ENCODE results near the gene CHCHD6.
"Not testable (repeated sequence)": the region's sequence is repeated elsewhere in the genome, so short reads cannot be mapped to it uniquely, and the experiment has no call there.

Gene CHCHD6

GRCh38 chr3:126781889-126782491, 78.0 kb downstream of the CHCHD6 start:
- Mint-ChIP-seq H3K27ac (no peak overlapping the region), H3K9me3 (no peaks in the 10 kb centered on the region), H3K4me3 (no peak overlapping the region), H3K27me3 (no peaks in the 10 kb centered on the region), H3K4me1 (peaks cover 27% of the 10 kb centered on the region), H3K36me3 (peaks cover 13% of the 10 kb centered on the region)
- no peak for ATAC-seq

- Mint-ChIP-seq H3K27me3 (no peaks in the 10 kb centered on the region), H3K36me3 (peaks cover 13% of the 10 kb centered on the region), H3K27ac (no peak overlapping the region), H3K4me1 (peaks cover 21% of the 10 kb centered on the region), H3K4me3 (no peak overlapping the region), H3K9me3 (no peaks in the 10 kb centered on the region)
- no peak for ATAC-seq
Measured at GRCh38 chr3:126782536-126782935, 78.5 kb downstream of the CHCHD6 start.

GRCh38 chr3:126784254-126784653, 80.2 kb downstream of the CHCHD6 start:
- H3K36me3 Mint-ChIP-seq: peaks cover 25% of the 10 kb centered on the region
- H3K27me3 Mint-ChIP-seq: no peaks in the 10 kb centered on the region
- peaks cover 15% of the 10 kb centered on the region for H3K4me1 Mint-ChIP-seq
- no peaks in the 10 kb centered on the region for H3K9me3 Mint-ChIP-seq
- H3K27ac Mint-ChIP-seq: no peak overlapping the region
- H3K4me3 Mint-ChIP-seq: no peak overlapping the region
- no peak for ATAC-seq

DNA sequence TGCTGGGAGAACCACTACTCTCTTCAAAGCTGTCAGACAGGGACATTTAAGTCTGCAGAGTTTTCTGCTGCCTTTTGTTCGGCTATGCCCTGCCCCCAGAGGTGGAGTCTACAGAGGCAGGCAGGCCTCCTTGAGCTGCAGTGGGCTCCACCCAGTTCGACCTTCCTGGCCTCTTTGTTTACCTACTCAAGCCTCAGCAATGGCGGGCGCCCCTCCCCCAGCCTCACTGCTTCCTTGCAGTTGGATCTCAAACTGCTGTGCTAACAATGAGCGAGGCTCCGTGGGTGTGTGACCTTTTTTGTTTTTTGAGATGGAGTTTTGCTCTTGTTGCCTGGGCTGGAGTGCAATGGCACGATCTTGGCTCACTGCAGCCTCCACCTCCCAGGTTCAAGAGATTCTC, 87.3 kb downstream of the CHCHD6 start:
- H3K9me3 Mint-ChIP-seq: peaks cover 16% of the 10 kb centered on the region
- ATAC-seq, H3K27ac Mint-ChIP-seq, H3K27me3 Mint-ChIP-seq, H3K4me3 Mint-ChIP-seq, H3K4me1 Mint-ChIP-seq: not testable (repeated sequence)
- peaks cover 48% of the 10 kb centered on the region for H3K36me3 Mint-ChIP-seq

DNA sequence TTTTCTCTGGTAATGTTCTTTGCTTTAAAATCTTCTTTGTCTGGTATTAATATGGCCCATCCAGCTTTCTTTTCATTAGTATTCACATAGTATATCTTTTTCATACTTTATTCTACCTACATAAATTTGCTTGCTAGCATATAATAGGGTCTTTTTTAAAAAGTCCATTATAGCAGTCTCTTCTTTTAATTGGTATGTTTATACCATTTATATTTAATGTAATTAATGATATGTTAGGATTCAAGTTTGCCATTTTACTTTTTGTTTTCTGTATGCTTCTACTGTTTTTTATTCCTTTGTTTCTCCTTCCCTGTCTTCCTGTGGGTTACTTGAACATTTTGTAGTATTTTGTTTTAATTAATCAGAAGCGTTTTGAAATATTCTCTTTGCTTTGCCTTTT, 89.0 kb downstream of the CHCHD6 start:
- Mint-ChIP-seq H3K4me1 (no peaks in the 10 kb centered on the region), H3K4me3 (no peak overlapping the region), H3K9me3 (peaks cover 16% of the 10 kb centered on the region), H3K36me3 (peaks cover 54% of the 10 kb centered on the region), H3K27ac (no peak overlapping the region), H3K27me3 (no peaks in the 10 kb centered on the region)
- ATAC-seq: no peak

GRCh38 chr3:126797563-126797962, 93.5 kb downstream of the CHCHD6 start:
- peaks cover 11% of the 10 kb centered on the region for H3K9me3 Mint-ChIP-seq
- ATAC-seq: no peak
- H3K36me3 Mint-ChIP-seq: peaks cover 44% of the 10 kb centered on the region
- H3K4me1 Mint-ChIP-seq: no peaks in the 10 kb centered on the region
- H3K27me3 Mint-ChIP-seq: no peaks in the 10 kb centered on the region
- H3K27ac Mint-ChIP-seq: no peak overlapping the region
- no peak overlapping the region for H3K4me3 Mint-ChIP-seq

DNA sequence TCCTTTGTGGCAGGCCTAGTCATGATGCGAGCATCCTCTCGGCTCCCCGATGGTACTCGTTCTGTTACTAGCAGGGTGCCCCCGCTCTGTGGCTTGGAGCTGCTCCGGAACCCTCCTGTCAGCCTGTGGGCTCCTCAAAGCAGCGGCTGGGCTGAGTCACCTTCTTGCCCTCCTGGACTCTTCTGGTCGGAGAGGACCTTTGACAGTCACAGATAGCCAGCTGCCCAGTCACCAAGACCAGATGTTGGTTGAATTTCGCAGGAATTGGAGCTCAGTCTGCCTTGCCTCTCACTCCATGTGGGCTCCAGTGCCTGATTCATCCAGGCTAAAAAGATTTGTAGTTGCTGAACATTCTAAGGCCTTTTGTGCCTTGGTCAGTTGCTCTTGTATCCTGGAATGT, 94.5 kb downstream of the CHCHD6 start:
- Mint-ChIP-seq H3K9me3 (peaks cover 3% of the 10 kb centered on the region), H3K27ac (no peak overlapping the region), H3K4me1 (no peaks in the 10 kb centered on the region), H3K27me3 (no peaks in the 10 kb centered on the region), H3K36me3 (peaks cover 34% of the 10 kb centered on the region), H3K4me3 (no peak overlapping the region)
- ATAC-seq: no peak

DNA sequence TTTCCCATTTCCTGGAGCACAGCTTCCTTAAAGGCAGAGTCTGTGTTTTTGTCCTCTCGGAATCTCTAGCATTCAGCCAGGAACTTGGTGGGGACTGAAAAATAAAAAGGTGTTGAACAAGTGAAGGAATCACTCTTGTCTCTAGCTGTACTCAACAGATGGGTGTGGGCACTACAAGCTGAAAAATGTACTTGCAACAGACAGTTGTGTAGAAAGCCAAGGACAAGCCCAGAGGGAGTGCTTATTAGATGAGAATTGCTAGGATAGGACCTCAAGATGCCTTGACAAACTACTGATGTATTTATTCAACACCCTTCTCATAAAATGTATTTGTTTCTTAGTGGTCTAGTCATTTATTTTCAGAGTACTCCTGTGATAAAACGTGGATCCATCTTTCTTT, 95.1 kb downstream of the CHCHD6 start:
- H3K4me3 Mint-ChIP-seq: no peak overlapping the region
- H3K9me3 Mint-ChIP-seq: peaks cover 3% of the 10 kb centered on the region
- no peak for ATAC-seq
- no peak overlapping the region for H3K27ac Mint-ChIP-seq
- no peaks in the 10 kb centered on the region for H3K27me3 Mint-ChIP-seq
- peaks cover 29% of the 10 kb centered on the region for H3K36me3 Mint-ChIP-seq
- H3K4me1 Mint-ChIP-seq: no peaks in the 10 kb centered on the region

DNA sequence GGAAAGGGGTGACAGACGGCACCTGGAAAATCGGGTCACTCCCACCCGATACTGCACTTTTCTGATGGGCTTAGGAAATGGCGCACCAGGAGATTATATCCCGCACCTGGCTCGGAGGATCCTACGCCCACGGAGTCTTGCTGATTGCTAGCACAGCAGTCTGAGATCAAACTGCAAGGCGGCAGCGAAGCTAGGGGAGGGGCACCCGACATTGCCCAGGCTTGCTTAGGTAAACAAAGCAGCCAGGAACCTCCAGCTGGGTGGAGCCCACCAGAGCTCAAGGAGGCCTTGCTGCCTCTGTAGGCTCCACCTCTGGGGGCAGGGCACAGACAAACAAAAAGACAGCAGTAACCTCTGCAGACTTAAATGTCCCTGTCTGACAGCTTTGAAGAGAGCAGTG, 97.3 kb downstream of the CHCHD6 start:
- not testable (repeated sequence) for H3K27ac Mint-ChIP-seq, ATAC-seq, H3K4me3 Mint-ChIP-seq, H3K27me3 Mint-ChIP-seq, H3K9me3 Mint-ChIP-seq, H3K4me1 Mint-ChIP-seq
- H3K36me3 Mint-ChIP-seq: peaks cover 29% of the 10 kb centered on the region

GRCh38 chr3:126807795-126808194, 103.8 kb downstream of the CHCHD6 start:
- no peaks in the 10 kb centered on the region for H3K27me3 Mint-ChIP-seq
- no peak for ATAC-seq
- no peak overlapping the region for H3K4me3 Mint-ChIP-seq
- no peaks in the 10 kb centered on the region for H3K4me1 Mint-ChIP-seq
- H3K27ac Mint-ChIP-seq: no peak overlapping the region
- H3K36me3 Mint-ChIP-seq: no peaks in the 10 kb centered on the region
- no peaks in the 10 kb centered on the region for H3K9me3 Mint-ChIP-seq

GRCh38 chr3:126811530-126811929, 107.5 kb downstream of the CHCHD6 start:
- no peak overlapping the region for H3K27ac Mint-ChIP-seq
- ATAC-seq: no peak
- no peaks in the 10 kb centered on the region for H3K9me3 Mint-ChIP-seq
- no peaks in the 10 kb centered on the region for H3K36me3 Mint-ChIP-seq
- no peaks in the 10 kb centered on the region for H3K4me1 Mint-ChIP-seq
- no peak overlapping the region for H3K4me3 Mint-ChIP-seq
- H3K27me3 Mint-ChIP-seq: no peaks in the 10 kb centered on the region

DNA sequence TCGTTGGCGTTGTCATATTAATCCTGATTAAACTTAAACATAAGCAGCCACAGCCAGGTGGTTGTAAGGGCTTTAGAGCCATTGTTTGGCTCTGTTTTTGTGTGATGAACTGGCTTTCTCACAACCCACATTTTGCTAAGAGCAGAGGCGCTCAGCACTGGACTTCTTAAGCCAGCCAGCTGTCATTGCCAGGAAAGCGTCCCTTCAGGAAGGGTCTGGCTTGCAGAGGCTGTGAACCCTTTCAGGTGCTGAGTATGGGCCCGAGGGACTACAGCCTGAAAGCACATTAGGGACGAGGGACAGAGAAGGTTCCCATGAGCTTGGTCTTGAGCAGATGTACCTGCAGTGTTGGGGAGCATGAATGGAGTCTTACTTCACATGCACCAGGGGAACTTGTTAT, 112.3 kb downstream of the CHCHD6 start:
- no peak for ATAC-seq
- no peak overlapping the region for H3K27ac Mint-ChIP-seq
- H3K4me1 Mint-ChIP-seq: no peaks in the 10 kb centered on the region
- peaks cover 9% of the 10 kb centered on the region for H3K36me3 Mint-ChIP-seq
- H3K4me3 Mint-ChIP-seq: no peak overlapping the region
- H3K27me3 Mint-ChIP-seq: no peaks in the 10 kb centered on the region
- no peaks in the 10 kb centered on the region for H3K9me3 Mint-ChIP-seq

GRCh38 chr3:126816986-126817777, 113.1 kb downstream of the CHCHD6 start:
- Mint-ChIP-seq H3K4me3 (no peak overlapping the region), H3K27me3 (no peaks in the 10 kb centered on the region), H3K27ac (no peak overlapping the region), H3K9me3 (no peaks in the 10 kb centered on the region), H3K4me1 (no peaks in the 10 kb centered on the region), H3K36me3 (peaks cover 17% of the 10 kb centered on the region)
- ATAC-seq: no peak

GRCh38 chr3:126817781-126818180, 113.7 kb downstream of the CHCHD6 start:
- H3K4me3 Mint-ChIP-seq: no peak overlapping the region
- no peaks in the 10 kb centered on the region for H3K27me3 Mint-ChIP-seq
- no peaks in the 10 kb centered on the region for H3K4me1 Mint-ChIP-seq
- H3K36me3 Mint-ChIP-seq: peaks cover 17% of the 10 kb centered on the region
- ATAC-seq: no peak
- H3K27ac Mint-ChIP-seq: no peak overlapping the region
- no peaks in the 10 kb centered on the region for H3K9me3 Mint-ChIP-seq

- Mint-ChIP-seq H3K27ac (no peak overlapping the region), H3K27me3 (no peaks in the 10 kb centered on the region)
- ATAC-seq: no peak
Measured at GRCh38 chr3:126818400-126819095, 114.5 kb downstream of the CHCHD6 start.

GRCh38 chr3:126826693-126827092, 122.7 kb downstream of the CHCHD6 start:
- no peaks in the 10 kb centered on the region for H3K27me3 Mint-ChIP-seq
- no peak overlapping the region for H3K4me3 Mint-ChIP-seq
- H3K36me3 Mint-ChIP-seq: peaks cover 11% of the 10 kb centered on the region
- H3K4me1 Mint-ChIP-seq: peaks cover 16% of the 10 kb centered on the region
- ATAC-seq: no peak
- no peak overlapping the region for H3K27ac Mint-ChIP-seq
- no peaks in the 10 kb centered on the region for H3K9me3 Mint-ChIP-seq

More at GRCh38 chr3:126818400-126819095, 114.5 kb downstream of the CHCHD6 start:
- Mint-ChIP-seq H3K9me3 (no peaks in the 10 kb centered on the region), H3K4me1 (no peaks in the 10 kb centered on the region), H3K4me3 (no peak overlapping the region), H3K36me3 (peaks cover 17% of the 10 kb centered on the region)

Measured in stimulated activated memory B cell treated with anti-CD40 and anti-IgM and Interleukin-4, amounts not matched to agents 10 μg/mL and 1 μg/mL and 100 μg/mL, for 72 hours (primary cell).